HL-60 (cell line): ENCODE measurements around the gene TRIO.

Experiments used
- POLR2AphosphoS5 ChIP-seq: IDR thresholded peaks from 2 replicates; pipeline ENCODE4 v1.6.1; 2012; ENCODE audit warnings: low read depth
- TF ChIP-seq, protein P1 (sequence below): IDR thresholded peaks from one replicate; pipeline ENCODE4 v1.5.1; 2011; ENCODE audit warnings: low read length, control low read depth, inconsistent platforms; ENCODE audit not compliant: insufficient read depth

DNA sequence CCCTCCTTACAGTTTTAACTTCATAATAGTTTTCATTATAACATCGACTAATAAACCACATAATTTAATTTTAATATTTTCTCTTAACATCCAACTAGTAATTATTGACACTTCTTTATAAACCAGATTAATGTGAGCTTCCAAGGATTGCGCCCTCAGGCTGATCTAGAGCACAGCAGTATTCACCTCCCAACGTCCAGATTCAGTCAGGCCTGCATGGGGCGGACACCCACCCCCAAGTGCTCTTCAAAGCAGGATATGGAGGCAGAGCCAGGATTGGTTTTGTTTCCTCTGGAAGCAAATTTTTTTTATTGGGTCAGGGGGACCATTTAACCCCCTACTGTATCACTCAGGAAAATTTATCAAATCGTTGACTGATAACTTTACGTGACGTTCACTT, 215.4 kb downstream of the TRIO start:
- TF ChIP-seq, protein P1, sequence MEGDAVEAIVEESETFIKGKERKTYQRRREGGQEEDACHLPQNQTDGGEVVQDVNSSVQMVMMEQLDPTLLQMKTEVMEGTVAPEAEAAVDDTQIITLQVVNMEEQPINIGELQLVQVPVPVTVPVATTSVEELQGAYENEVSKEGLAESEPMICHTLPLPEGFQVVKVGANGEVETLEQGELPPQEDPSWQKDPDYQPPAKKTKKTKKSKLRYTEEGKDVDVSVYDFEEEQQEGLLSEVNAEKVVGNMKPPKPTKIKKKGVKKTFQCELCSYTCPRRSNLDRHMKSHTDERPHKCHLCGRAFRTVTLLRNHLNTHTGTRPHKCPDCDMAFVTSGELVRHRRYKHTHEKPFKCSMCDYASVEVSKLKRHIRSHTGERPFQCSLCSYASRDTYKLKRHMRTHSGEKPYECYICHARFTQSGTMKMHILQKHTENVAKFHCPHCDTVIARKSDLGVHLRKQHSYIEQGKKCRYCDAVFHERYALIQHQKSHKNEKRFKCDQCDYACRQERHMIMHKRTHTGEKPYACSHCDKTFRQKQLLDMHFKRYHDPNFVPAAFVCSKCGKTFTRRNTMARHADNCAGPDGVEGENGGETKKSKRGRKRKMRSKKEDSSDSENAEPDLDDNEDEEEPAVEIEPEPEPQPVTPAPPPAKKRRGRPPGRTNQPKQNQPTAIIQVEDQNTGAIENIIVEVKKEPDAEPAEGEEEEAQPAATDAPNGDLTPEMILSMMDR = no peak
- no peak for TF ChIP-seq POLR2AphosphoS5
